COLO668 (cell line): ENCODE data around the gene LZTFL1.

Source experiments
- DNase-seq: peaks from one replicate; lab custom pipeline; 2025; ENCODE audit not compliant: unreplicated experiment; lab: John Stamatoyannopoulos, UW

The LZTFL1 gene

DNA sequence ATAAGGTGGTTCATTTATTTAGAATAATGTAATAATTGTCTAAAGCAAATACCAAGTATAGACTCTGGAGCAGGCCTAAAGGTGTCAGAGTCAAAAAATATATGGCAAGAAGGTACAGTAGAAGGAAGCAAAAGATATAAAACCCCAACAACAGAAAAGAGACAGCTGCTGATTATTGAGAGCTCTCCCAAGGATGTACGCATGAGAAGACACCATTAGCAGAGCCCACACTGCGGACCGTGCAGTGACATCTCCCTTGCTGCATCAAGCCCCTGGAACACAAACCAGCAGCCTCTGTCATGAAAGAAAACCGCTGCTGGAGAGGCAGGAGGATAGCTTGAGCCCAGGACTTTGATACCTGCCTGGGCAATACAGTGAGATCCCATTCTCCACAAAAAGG lies 27.6 kb downstream of the LZTFL1 start:
- DNase-seq: no peak

DNA sequence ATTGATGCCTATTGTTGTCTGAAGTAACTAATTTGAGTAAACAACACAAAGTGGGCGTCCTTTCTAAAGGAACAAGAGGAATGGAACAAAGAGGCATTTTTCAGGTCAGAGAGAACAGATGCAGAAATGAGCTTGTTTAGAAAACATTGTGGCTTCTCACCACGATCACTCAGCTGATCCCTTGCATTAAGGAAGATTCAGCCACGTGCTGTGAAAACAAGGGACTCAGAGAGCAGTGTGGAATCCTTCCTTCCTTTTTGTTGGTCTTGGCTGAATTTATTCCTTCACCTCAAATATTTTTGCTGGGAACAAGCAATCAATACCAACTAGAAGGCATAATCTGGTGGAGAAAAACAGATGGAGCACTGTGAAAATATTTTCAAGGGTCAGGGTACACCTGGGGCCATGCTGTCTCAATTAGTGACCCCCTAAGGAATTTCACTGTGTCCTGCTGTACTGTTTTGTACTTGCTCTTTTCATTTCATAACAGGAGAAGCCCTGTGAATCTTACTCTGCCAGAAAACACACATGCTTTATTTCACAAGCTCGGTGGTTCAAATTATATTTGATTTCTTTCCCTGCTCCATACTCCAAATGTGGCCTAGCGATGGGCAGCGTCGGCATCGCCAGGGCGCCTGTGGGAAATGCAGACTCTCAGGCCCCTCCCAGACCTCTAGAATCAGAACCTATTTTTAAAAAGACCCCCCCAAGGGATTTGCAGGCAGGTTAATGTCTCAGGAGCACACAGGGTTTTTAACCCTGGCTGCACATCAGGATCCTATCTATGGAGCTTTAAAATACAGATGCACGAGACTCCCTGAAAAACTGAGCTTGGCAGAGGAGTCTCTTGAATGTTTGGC lies 34.0 kb downstream of the LZTFL1 start:
- peak; percentile 14 for DNase-seq

DNA sequence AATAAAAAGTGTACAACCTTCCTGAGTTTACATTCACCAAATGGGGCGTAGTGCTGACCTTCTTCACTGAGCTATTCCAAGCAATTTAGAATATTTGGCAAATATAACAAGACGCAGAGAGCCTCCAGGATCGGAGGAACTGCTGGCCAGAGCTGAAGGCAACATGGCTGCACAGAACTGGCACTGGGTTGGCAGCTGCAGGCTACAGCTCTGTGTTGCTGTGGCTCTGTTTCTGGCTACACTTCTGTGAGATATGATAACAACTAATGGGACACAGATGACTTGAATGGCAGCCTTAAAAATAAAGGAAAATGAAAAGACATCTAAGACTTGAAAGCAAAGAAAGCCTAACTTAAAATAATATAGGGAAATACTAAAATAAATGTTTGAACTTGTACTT lies 34.8 kb downstream of the LZTFL1 start:
- peak; percentile 17 for DNase-seq

DNA sequence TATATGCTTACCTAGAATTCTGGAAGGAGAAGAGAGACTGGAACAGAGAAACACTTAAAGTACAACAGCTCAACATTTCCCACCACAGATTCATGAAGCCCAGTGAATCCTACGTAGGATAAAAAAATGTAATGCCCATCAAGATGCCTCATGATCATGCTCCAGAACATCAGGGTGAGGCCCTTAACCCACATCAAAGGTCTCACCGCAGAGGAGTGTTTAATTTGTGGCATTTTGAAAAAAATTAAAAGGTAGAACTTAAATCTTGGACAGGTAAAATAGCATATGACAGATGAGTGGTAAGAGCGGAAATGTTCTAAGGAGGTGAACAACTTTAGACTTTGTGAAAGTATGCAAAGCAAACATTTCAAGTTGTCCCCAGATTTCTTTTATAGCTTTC lies 35.8 kb downstream of the LZTFL1 start:
- no peak for DNase-seq

DNA sequence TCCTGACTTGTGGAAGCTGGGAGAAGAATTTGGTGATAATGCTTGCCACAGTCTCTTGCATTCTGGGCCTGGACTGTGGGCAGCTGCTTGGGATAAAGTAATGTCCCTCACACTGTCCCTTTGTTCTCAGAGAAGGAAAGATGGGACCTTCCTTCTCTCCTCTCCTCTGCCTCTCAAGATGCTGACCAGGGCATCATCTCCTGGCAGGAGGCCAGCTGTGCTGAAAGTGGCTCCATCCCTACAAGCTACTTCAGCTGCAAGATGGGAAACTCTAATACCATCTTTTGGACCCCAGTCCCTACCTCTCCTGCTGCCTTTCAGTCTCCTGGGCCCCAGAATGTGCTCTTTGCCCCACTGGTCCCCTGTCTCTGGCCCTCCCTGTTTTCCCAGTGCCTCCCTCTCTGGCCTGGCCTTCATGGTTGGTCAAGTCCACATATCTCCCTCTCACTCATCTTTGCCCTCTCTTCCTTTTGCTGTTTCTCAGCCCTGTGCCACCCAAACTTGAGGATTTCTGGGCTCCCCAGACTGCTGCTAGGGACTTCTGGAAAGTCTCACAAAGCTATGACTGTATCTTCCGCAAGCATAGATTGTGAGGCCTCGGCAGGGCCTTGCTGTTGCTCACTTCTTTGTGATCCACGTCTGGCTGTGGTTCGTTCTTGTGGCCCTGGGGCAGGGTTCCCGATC lies 38.5 kb downstream of the LZTFL1 start:
- DNase-seq: no peak

DNA sequence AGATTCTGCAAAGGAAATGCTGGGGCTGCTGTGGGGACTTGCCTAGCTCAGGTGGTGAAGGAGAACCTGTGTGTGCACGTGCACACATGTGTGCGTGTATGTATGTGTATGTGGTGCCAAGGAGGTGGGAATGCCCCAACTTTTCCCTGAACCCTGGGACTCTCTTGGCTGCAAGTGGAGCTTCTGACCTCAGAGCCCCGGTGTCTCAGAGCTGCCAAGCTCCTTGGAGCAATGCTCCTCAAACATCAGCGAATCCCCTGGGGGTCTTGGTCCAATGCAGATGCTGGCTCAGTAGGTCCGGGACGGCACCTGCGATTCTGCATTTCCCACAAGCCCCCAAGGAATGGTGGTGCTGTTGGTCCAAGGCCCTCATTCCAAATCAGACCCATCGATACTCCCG lies 39.8 kb downstream of the LZTFL1 start:
- DNase-seq: no peak

GRCh38 chr3:45800611-45801010 lies 41.3 kb downstream of the LZTFL1 start:
- no peak for DNase-seq

GRCh38 chr3:45799586-45799985 lies 42.3 kb downstream of the LZTFL1 start:
- no peak for DNase-seq

DNA sequence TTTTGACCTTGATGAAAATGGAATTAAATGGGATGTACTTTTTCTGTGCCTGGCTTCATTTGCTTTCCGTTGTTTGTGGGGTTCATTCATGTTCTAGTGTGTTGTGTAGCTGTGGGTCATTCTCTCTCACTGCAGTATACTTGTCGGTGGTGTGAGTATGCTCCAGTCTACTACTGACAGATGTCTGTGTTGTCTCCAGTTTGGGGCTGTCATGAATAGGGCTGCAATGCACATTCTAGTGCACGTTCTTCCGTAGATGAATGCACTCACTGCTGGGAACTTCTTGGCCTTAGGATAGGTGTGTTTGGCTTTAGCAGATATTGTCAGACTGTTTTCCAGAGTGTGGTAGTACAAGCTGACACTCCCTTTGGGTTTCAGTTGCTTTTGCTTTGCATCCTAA lies 43.9 kb downstream of the LZTFL1 start:
- no peak for DNase-seq

DNA sequence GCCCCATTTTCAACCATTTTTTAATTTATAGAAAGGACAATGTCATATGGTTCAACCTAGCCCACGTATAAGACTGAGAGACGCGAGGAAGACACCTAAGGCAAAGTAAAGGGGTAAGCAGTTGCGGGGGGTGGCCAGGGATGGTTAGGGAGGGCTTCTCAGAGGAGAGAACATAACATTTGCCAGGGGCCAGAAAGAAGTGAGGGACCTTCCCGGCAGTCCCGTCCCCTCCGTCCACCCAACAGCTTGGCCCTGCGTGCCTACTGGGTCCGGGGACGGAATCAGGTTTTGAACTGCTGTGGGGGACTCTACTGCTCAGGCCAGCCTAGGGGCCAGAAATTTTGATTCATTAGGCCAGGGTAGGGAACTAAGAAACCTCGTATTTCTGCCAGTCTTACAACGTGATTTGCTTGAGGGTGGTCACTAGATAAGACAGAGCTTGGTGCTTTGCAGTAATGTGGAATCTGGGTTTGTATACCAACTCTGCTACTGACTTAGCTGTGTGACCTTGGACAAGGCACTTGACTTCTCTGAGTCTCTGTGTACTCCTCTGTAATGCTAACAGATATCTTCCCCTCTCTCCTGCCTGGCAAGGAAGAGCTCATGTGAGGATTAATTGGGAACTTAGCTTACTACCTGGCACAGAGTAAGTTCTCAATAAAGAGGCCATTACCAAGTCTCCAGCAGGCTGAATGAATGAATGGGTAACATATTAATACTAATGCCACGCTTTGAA lies 44.8 kb downstream of the LZTFL1 start:
- DNase-seq: no peak

GRCh38 chr3:45795882-45796765 lies 45.8 kb downstream of the LZTFL1 start, which contains the start of gene SLC6A20:
SLC6A20 (minus strand) TSS chr3:45796536; CDS start chr3:45796419, 117 bp downstream.
- DNase-seq: no peak

- no peak for DNase-seq
Measured at GRCh38 chr3:45795509-45795881, 46.4 kb downstream of the LZTFL1 start.

DNA sequence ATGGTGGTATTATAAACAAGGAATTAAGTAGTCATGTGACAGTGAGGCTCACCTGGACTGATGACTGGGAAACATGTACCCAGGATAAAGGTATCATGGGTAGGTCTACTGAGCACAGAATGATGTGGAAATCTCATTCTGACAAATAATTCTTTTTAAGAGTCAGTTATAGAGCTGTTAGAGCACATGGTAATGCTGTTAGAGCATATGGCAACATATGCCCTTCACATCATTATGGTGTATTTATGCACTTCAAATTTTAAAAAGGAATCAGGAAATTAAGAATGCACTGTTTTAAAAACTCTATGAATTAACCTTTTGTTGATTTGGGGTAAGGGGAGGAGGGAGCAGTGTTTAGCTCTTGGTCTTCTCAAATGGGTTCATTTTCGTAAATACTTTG lies 47.3 kb downstream of the LZTFL1 start:
- DNase-seq: no peak

DNA sequence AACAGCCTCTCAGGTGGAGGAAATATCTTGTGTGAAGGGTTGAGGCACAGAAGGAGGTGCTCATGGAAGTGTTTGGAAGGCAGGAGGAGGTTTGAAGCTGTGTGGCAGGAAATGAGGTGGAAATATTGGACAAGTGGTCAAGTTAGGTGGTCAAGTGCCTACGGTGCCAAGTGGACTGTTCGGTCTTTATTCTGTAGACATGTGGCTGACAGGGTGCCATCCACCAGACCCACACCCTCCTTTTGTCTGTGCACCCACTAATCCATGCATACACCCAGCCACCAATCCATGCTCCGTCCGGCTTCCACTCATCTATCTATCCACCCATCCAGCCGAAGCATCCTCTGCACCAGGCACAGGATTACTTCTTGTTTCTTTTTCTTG lies 47.8 kb downstream of the LZTFL1 start:
- no peak for DNase-seq

DNA sequence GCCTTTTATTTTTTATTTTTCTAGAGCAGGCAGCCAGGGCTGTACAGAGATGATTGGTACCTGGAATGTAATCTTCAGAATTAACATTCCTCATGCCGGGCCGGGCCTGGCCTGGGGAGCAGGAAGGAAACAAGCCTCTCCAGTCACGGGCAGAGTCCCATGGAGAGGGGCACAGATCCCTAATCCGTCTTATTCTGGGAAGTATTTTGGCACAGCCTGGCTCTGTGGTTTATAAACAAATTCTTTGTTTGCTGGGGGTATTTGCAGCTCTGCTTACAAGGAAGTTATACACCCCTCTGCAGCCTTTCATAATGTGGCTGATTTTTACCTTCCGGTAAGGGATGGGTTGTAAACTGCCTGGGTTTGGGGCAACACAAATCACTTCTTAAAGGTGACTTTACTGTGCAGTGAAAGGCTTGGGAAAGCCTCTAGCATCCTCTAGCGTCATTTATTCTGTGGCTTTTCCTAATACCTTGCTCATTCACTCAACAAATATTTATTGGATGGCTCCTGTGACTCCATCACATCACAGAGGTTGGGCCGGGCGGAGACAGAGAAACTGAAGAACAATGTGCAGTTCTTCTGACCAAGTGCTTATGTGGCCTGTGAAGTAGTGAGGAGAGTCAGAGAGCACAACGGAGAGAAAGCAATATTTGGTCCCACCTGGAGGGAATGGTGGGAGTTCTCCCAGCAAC lies 48.3 kb downstream of the LZTFL1 start:
- DNase-seq: no peak

- DNase-seq: no peak
Measured at GRCh38 chr3:45792516-45793172, 49.3 kb downstream of the LZTFL1 start.

- DNase-seq: no peak
Measured at GRCh38 chr3:45792036-45792435, 49.9 kb downstream of the LZTFL1 start.

- DNase-seq: no peak
Measured at GRCh38 chr3:45790596-45790995, 51.3 kb downstream of the LZTFL1 start.

GRCh38 chr3:45789235-45789812 lies 52.6 kb downstream of the LZTFL1 start:
- no peak for DNase-seq
